Epithelial cell of esophagus (primary cell): ENCODE data around the gene SELENOO.
A peak's percentile ranks its signal among the peaks of the same experiment; 100 is the strongest.

Source experiments
- DNase-seq: peaks from one replicate; pipeline ENCODE4 v3.0.0; 2010; ENCODE audit warnings: low read depth
- H3K4me3 ChIP-seq: 2 replicates; pipeline ENCODE4 v1.5.1; 2011; ENCODE audit warnings: mild to moderate bottlenecking, low read length, control low read depth
- TF ChIP-seq, protein P1 (sequence below): IDR thresholded peaks from 2 replicates; pipeline ENCODE4 v1.5.1; 2011; ENCODE audit warnings: low read depth, mild to moderate bottlenecking, low read length, control low read depth, inconsistent platforms; ENCODE audit not compliant: insufficient read depth; ENCODE audit errors: missing control alignments

SELENOO gene

DNA sequence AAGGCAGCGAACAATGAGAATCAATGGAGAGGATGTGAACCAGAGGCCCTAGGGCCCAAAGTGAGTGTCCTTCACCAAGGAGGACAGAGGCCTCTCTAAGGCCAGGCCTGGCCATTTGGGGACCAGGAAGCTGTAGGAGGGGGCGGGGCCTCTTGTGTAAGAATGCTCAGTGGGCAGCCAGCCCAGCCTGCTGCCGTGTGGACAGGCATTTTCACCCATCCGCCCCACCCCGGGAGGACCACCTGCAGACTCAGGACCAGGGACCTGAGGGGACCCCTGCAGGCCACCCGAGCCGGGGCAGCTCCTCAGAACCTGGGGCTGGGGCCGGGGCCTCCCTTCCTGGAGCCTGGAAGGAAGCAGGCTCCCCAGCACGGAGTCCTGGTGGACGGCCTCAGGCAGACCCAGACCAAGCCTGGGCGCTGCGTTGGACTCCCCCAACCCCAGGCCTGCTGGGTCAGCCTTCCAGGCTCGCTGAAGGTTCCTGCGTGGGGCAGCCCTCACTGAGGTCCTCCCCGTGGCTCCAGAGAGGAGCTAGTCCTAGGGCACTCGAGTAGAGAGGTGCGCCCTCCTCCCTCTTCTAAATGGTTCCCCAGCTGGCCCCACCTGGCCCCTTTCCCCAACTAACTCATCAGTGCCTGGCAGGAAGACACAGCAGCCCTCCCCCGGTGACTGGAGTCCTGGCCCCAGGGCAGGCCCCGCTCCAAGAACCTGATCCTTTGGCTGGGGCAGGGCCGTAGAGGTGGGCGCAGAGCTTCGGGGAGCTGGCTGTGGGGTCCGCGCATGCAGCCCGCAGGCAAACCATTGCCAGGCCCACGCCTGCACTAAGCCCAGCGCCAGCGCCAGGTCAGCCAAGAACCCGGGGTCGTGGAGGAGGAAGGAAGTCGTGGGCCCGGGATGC, 16.6 kb upstream of the SELENOO start:
- DNase-seq: peak; percentile 30
- TF ChIP-seq, protein P1, sequence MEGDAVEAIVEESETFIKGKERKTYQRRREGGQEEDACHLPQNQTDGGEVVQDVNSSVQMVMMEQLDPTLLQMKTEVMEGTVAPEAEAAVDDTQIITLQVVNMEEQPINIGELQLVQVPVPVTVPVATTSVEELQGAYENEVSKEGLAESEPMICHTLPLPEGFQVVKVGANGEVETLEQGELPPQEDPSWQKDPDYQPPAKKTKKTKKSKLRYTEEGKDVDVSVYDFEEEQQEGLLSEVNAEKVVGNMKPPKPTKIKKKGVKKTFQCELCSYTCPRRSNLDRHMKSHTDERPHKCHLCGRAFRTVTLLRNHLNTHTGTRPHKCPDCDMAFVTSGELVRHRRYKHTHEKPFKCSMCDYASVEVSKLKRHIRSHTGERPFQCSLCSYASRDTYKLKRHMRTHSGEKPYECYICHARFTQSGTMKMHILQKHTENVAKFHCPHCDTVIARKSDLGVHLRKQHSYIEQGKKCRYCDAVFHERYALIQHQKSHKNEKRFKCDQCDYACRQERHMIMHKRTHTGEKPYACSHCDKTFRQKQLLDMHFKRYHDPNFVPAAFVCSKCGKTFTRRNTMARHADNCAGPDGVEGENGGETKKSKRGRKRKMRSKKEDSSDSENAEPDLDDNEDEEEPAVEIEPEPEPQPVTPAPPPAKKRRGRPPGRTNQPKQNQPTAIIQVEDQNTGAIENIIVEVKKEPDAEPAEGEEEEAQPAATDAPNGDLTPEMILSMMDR: peak; percentile 4
- H3K4me3 ChIP-seq: no peak overlapping the region

GRCh38 chr22:50184902-50185374, 15.9 kb upstream of the SELENOO start:
- TF ChIP-seq, protein P1: no peak
- peak overlapping the region; percentile 61 for H3K4me3 ChIP-seq
- no peak for DNase-seq

DNA sequence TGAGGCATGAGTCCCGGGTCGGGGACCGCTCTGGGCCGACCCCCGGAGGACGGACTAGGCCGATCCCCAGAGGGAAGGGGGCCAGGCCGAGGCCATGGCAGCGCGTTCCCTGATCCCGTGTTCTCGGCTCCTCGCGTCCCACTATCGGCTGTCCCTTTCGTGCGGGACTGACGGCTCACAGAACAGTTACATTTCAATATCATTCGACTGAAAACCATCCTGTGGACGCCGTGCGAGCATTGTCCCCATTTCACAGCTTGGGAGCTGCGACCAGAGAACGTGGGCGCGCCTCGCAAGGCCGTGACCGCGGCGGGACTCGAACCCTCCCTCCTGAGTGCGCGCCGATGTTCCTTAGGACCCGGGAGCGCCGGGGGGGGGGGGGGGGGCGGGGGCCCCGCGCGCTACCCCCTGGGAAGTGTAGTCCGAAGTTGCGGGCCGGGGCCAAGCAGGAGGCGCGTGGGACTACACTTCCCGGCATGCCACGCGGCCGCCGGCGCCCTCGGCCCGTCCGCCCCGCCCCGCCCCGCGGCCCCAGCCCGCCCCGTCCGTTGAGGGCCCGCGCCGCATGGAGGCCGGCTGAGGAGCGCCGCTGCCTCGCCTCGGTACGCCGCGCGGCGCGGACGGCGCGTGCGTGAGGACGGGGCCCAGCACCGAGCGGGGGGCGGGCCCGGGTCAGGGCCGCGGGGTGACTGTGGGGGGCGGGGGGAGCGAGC, 15.3 kb upstream of the SELENOO start, which contains the start of gene TRABD:
Gene TRABD (plus strand): TSS at position 539 of the 713 bp plus-strand sequence. CDS start 7,148 bp downstream, outside the sequence.
- DNase-seq: peak; percentile 90
- TF ChIP-seq, protein P1: no peak
- peak within 1 kb of the TSS; percentile 62 for H3K4me3 ChIP-seq

GRCh38 chr22:50186181-50186714, 14.6 kb upstream of the SELENOO start:
- peak overlapping the region; percentile 62 for H3K4me3 ChIP-seq
- TF ChIP-seq, protein P1: no peak
- no peak for DNase-seq

GRCh38 chr22:50186761-50187523, 13.9 kb upstream of the SELENOO start:
- peak; percentile 32 for DNase-seq
- peak overlapping the region; percentile 62 for H3K4me3 ChIP-seq
- TF ChIP-seq, protein P1: no peak

GRCh38 chr22:50188356-50188755, 12.5 kb upstream of the SELENOO start:
- no peak for DNase-seq
- TF ChIP-seq, protein P1: no peak
- H3K4me3 ChIP-seq: no peak overlapping the region
